WTC11 (cell line): ENCODE data around the gene BCL2L11.

Source experiments
- CBFB ChIP-seq: sonication (generic); formaldehyde crosslinking; IDR thresholded peaks from 2 replicates; pipeline ENCODE4 v1.8.1; 2022; ENCODE audit warnings: mild to moderate bottlenecking, low read depth, missing genetic modification reagents
- CREB1 ChIP-seq: sonication (generic); formaldehyde crosslinking; IDR thresholded peaks from 2 replicates; pipeline ENCODE4 v1.8.0; 2023; ENCODE audit warnings: mild to moderate bottlenecking, missing genetic modification reagents
- CTCF ChIP-seq: fragments of 200-600 bp; IDR thresholded peaks from 2 replicates; pipeline ENCODE4 v1.8.0; 2022; ENCODE audit warnings: antibody characterized with exemption
- ZNF121 ChIP-seq: sonication (generic); formaldehyde crosslinking; IDR thresholded peaks from 2 replicates; pipeline ENCODE4 v1.8.0; 2023; ENCODE audit warnings: missing genetic modification reagents

- no peak for TF ChIP-seq ZNF121 (CRISPR knock-in tag)
- no peak for TF ChIP-seq CTCF
- no peak for TF ChIP-seq CBFB (CRISPR knock-in tag)
- TF ChIP-seq CREB1 (CRISPR knock-in tag) = no peak
These were observed 80.5 kb downstream of the BCL2L11 start for GRCh38 chr2:111201214-111201613.
